ENCODE data around the gene SARDH. TPM values are rescaled to one million over a fixed set of nuclear protein-coding genes. Genes with fewer than 3 reads are reported as not detected.

SARDH gene
- total RNA-seq, 4 donors from 2014 or later, result 0.26 to 0.57 TPM; not detected in 2

GRCh38 chr9:133665096-133665495, 73.1 kb downstream of the SARDH start:
- peaks cover 0 to 31% (median 0%) of the 10 kb centered on the region in 4 donors for H3K27me3 ChIP-seq
- no peak for DNase-seq
- whole genome bisulfite sequencing, 2 donors, result 85 to 92% methylated on average over 4 to 9 of the region's 13 CpGs
- no peaks in the 10 kb centered on the region for H3K9me3 ChIP-seq
- H3K4me1 ChIP-seq, result no peaks in the 10 kb centered on the region
- H3K4me3 ChIP-seq, result no peak overlapping the region
- TF ChIP-seq CTCF (IDR thresholded peaks at IDR 0.05), result no peak
- no peak for TF ChIP-seq POLR2A (IDR thresholded peaks at IDR 0.05)
- no peaks in the 10 kb centered on the region for H3K36me3 ChIP-seq
- intact Hi-C loops (cut with DNase I), result no loop called here
- no peak overlapping the region for H3K27ac ChIP-seq

- H3K4me1 ChIP-seq, result peaks cover 0 to under 1% (median 0%) of the 10 kb centered on the region in 3 donors
- WGBS, 2 donors, result 65 to 84% methylated on average over 5 to 9 of the region's 27 CpGs
- no peak overlapping the region for H3K4me3 ChIP-seq
- no peaks in the 10 kb centered on the region for H3K36me3 ChIP-seq
- TF ChIP-seq CTCF (IDR thresholded peaks at IDR 0.05), result no peak
- no peak for TF ChIP-seq POLR2A (IDR thresholded peaks at IDR 0.05)
- intact Hi-C loops (cut with DNase I), result no loop called here
- no peak overlapping the region for H3K27ac ChIP-seq
- DNase-seq, result no peak
- no peaks in the 10 kb centered on the region for H3K9me3 ChIP-seq
- H3K27me3 ChIP-seq, result peaks cover 0 to 38% (median 0%) of the 10 kb centered on the region in 4 donors
Observed at GRCh38 chr9:133664173-133665050, 73.7 kb downstream of the SARDH start.

- Histone ChIP-seq H3K36me3 (no peaks in the 10 kb centered on the region), H3K27ac (no peak overlapping the region), H3K4me1 (peaks cover 11 to 18% (median 12%) of the 10 kb centered on the region in 3 donors), H3K9me3 (no peaks in the 10 kb centered on the region), H3K4me3 (no peak overlapping the region), H3K27me3 (peaks cover 0 to 61% (median 0%) of the 10 kb centered on the region in 4 donors)
- 83 to 87% methylated on average over 8 to 9 of the region's 26 CpGs for WGBS, 2 donors
- TF ChIP-seq POLR2A (IDR thresholded peaks at IDR 0.05) (no peak), CTCF (IDR thresholded peaks at IDR 0.05) (no peak)
- intact Hi-C loops (cut with DNase I), result no loop called here
- DNase-seq, result no peak
Observed at GRCh38 chr9:133661846-133662540, 76.2 kb downstream of the SARDH start.

GRCh38 chr9:133659516-133659915, 78.6 kb downstream of the SARDH start:
- no peak for TF ChIP-seq POLR2A (IDR thresholded peaks at IDR 0.05)
- intact Hi-C loops (cut with DNase I), result no loop called here
- Histone ChIP-seq H3K4me3 (no peak overlapping the region), H3K27me3 (peaks cover 0 to 83% (median 5%) of the 10 kb centered on the region in 4 donors), H3K4me1 (peaks cover 11 to 24% (median 12%) of the 10 kb centered on the region in 3 donors), H3K36me3 (no peaks in the 10 kb centered on the region), H3K9me3 (no peaks in the 10 kb centered on the region), H3K27ac (no peak overlapping the region)
- WGBS, 2 donors, result 59 to 100% methylated on average over 2 to 5 of the region's 13 CpGs
- no peak for DNase-seq

GRCh38 chr9:133658442-133659431, 79.4 kb downstream of the SARDH start:
- Histone ChIP-seq H3K36me3 (no peaks in the 10 kb centered on the region), H3K9me3 (no peaks in the 10 kb centered on the region), H3K27me3 (peaks cover 0 to 91% (median 5%) of the 10 kb centered on the region in 4 donors), H3K27ac (no peak overlapping the region), H3K4me1 (peaks cover 11 to 24% (median 12%) of the 10 kb centered on the region in 3 donors), H3K4me3 (peak overlapping the region in 2 of 4 donors; percentile 18 to 45)
- 9 to 60% methylated on average over 1 to 6 of the region's 46 CpGs for WGBS, 2 donors
- TF ChIP-seq CTCF (IDR thresholded peaks at IDR 0.05) (no peak), POLR2A (IDR thresholded peaks at IDR 0.05) (no peak)
- intact Hi-C loops (cut with DNase I), result no loop called here
- no peak for DNase-seq

Data from esophagus squamous epithelium (tissue), 5 donors.